B cell (primary cell): Measurements from ENCODE around the gene ZEB2. TPM values are rescaled to one million over a fixed set of nuclear protein-coding genes. Genes with fewer than 3 reads are reported as not detected.

Experiments used
- ATAC-seq: fragments of 200-7000 bp; cut with Tn5 transposase; one replicate; pipeline ENCODE4 v1.10.0; 2021; ENCODE audit warnings: low read depth, mild to moderate bottlenecking, moderate number of reproducible peaks, moderate library complexity
- CTCF ChIA-PET: fragments of 350-600 bp; sonication (Branson Sonifier 250); formaldehyde crosslinking; loops from one replicate; lab custom pipeline; 2021; ENCODE audit warnings: antibody characterized with exemption, inconsistent platforms; lab: Charles Lee
- POLR2A ChIA-PET: fragments of 350-600 bp; sonication (Branson Sonifier 250); formaldehyde crosslinking; loops from one replicate; lab custom pipeline; 2021; ENCODE audit warnings: antibody characterized with exemption; lab: Charles Lee
- DNase-seq: peaks from one replicate; pipeline ENCODE4 v3.0.0; 2013
- H2AFZ ChIP-seq: 2 replicates; pipeline ENCODE4 v1.6.1; 2012; ENCODE audit warnings: mild to moderate bottlenecking, low read depth, low read length; ENCODE audit not compliant: insufficient read depth, poor library complexity, severe bottlenecking
- H3K27ac ChIP-seq, 2 donors: 1 replicate in 1 of 2; 2 replicates in 1 of 2; pipeline ENCODE4 v1.5.1; 2012 to 2013; ENCODE audit warnings: low read length in 2 of 2, mild to moderate bottlenecking in 2 of 2, moderate library complexity in 1 of 2
- H3K27me3 ChIP-seq, 4 experiments: fragments of 200-600 bp in 1 of 4; sonication (generic) in 1 of 4; replicated peaks in 1 of 4; 1 replicate in 2 of 4; 2 replicates in 2 of 4; pipeline versions ENCODE4 v1.6.1 to v1.7.0; 2013 to 2016; ENCODE audit warnings: low read length in 3 of 4, mild to moderate bottlenecking in 2 of 4, mixed read lengths in 1 of 4, moderate library complexity in 1 of 4; ENCODE audit not compliant: insufficient read depth in 4 of 4, control insufficient read depth in 3 of 4; ENCODE audit errors: control extremely low read depth in 1 of 4
- H3K36me3 ChIP-seq, 2 experiments: replicated peaks in 1 of 2; 1 replicate in 1 of 2; 2 replicates in 1 of 2; pipeline versions ENCODE4 v1.6.1 to v1.7.1; 2013; ENCODE audit warnings: low read length in 1 of 2; ENCODE audit not compliant: insufficient read depth in 2 of 2, control insufficient read depth in 1 of 2; ENCODE audit errors: control extremely low read depth in 1 of 2, extremely low read depth in 1 of 2
- H3K4me1 ChIP-seq, 2 donors: fragments of 200-600 bp in 1 of 2; sonication (generic) in 1 of 2; 1 replicate in 1 of 2; 2 replicates in 1 of 2; pipeline versions ENCODE4 v1.5.1 to v1.6.1; 2013 to 2017; ENCODE audit warnings: low read length in 2 of 2; ENCODE audit not compliant: control insufficient read depth in 2 of 2, insufficient read depth in 2 of 2
- H3K4me2 ChIP-seq: replicated peaks from 2 replicates; pipeline ENCODE3; 2012; ENCODE audit warnings: mild to moderate bottlenecking, low read depth, low read length; ENCODE audit not compliant: poor library complexity, severe bottlenecking
- H3K4me3 ChIP-seq, 5 experiments: fragments of 200-600 bp in 1 of 5; sonication (generic) in 1 of 5; 1 replicate in 3 of 5; 2 replicates in 2 of 5; pipeline versions ENCODE4 v1.5.1 to v1.7.0; 2011 to 2016; ENCODE audit warnings: low read length in 4 of 5, mild to moderate bottlenecking in 4 of 5, low read depth in 2 of 5, control low read depth in 1 of 5, moderate library complexity in 1 of 5; ENCODE audit not compliant: insufficient read depth in 1 of 5; ENCODE audit errors: control extremely low read depth in 1 of 5, extremely low read depth in 1 of 5
- H3K79me2 ChIP-seq: fragments of 200-600 bp; sonication (generic); one replicate; pipeline ENCODE4 v1.6.0; 2016; ENCODE audit warnings: low read length; ENCODE audit not compliant: control insufficient read depth, insufficient read depth
- H3K9ac ChIP-seq: fragments of 200-600 bp; sonication (generic); 2 replicates; pipeline ENCODE4 v1.6.1; 2017; ENCODE audit warnings: mild to moderate bottlenecking, low read length, moderate library complexity
- H3K9me3 ChIP-seq, 3 donors: one replicate each; pipeline versions ENCODE4 v1.6.1 to v1.7.1; 2013; ENCODE audit warnings: low read length in 2 of 3; ENCODE audit not compliant: control insufficient read depth in 2 of 3, insufficient read depth in 1 of 3; ENCODE audit errors: control extremely low read depth in 1 of 3
- H4K20me1 ChIP-seq: 2 replicates; pipeline ENCODE4 v1.6.0; 2012; ENCODE audit warnings: mild to moderate bottlenecking, low read length; ENCODE audit not compliant: insufficient read depth, control insufficient read depth, poor library complexity, severe bottlenecking
- H3K27ac Mint-ChIP-seq: one replicate; pipeline ENCODE4 v1.8.0; 2021; ENCODE audit warnings: mixed read lengths
- H3K27me3 Mint-ChIP-seq: one replicate; pipeline ENCODE4 v1.8.0; 2021; ENCODE audit warnings: mixed read lengths
- H3K4me1 Mint-ChIP-seq: one replicate; pipeline ENCODE4 v1.8.0; 2021; ENCODE audit warnings: mixed read lengths
- H3K4me3 Mint-ChIP-seq: one replicate; pipeline ENCODE4 v1.8.0; 2021; ENCODE audit warnings: mixed read lengths
- H3K9me3 Mint-ChIP-seq: one replicate; pipeline ENCODE4 v1.8.0; 2022; ENCODE audit warnings: mixed read lengths; ENCODE audit not compliant: insufficient read depth
- CTCF ChIP-seq: fragments of 200-600 bp; IDR thresholded peaks from one replicate; pipeline ENCODE4 v1.8.0; 2022; ENCODE audit warnings: antibody characterized with exemption, mild to moderate bottlenecking
- EZH2 ChIP-seq: IDR thresholded peaks from 2 replicates; pipeline ENCODE4 v1.6.1; 2012; ENCODE audit warnings: borderline replicate concordance, low read depth, mild to moderate bottlenecking, moderate library complexity, low read length; ENCODE audit not compliant: insufficient read depth, poor library complexity, severe bottlenecking
- WGBS: methylation state at CpG from one replicate; pipeline ENCODE4 v1.1.5; 2013; ENCODE audit warnings: missing lambda C conversion rate; ENCODE audit not compliant: insufficient coverage; 5-methylcytosine and 5-hydroxymethylcytosine counted together
- intact Hi-C: fragments of 100-400 bp; cut with micrococcal nuclease; formaldehyde crosslinking; loops from one replicate; pipeline ENCODE4 v1.10.0; 2022
- polyA plus RNA-seq: library from polyadenylated mRNA; depleted of rRNA; stranded (reverse); fragments of >200 nt; gene quantifications from 2 replicates; pipeline ENCODE4 v1.2.3, GENCODE V29; 2012
- total RNA-seq, 2 donors: library from RNA; stranded (reverse); fragments of 120-200 nt in 1 of 2; gene quantifications; 1 replicate in 1 of 2; 2 replicates in 1 of 2; pipeline versions ENCODE4 v1.2.3 to v1.2.4, GENCODE V29; 2013 to 2022

Gene ZEB2
- total and polyA plus RNA-seq, 2 donors (not counting 1 experiment from before 2014, with no cell fraction given), result 56.3 to 217 TPM

GRCh38 chr2:144477281-144477956 lies 42.5 kb downstream of the ZEB2 start:
- Mint-ChIP-seq H3K4me3 (peak overlapping the region; percentile 21), H3K9me3 (no peaks in the 10 kb centered on the region), H3K4me1 (peaks cover 68% of the 10 kb centered on the region), H3K27ac (no peak overlapping the region), H3K27me3 (no peaks in the 10 kb centered on the region)
- Histone ChIP-seq H4K20me1 (peaks cover 86% of the 10 kb centered on the region), H2AFZ (no peak overlapping the region), H3K9me3 (no peaks in the 10 kb centered on the region), H3K36me3 (peaks cover 6 to 25% of the 10 kb centered on the region in 2 experiments), H3K4me1 (peaks cover 36 to 45% of the 10 kb centered on the region in 2 donors), H3K79me2 (peaks cover 90% of the 10 kb centered on the region), H3K27ac (peak overlapping the region in 1 of 2 donors; percentile 20), H3K4me2 (no peak overlapping the region), H3K9ac (no peak overlapping the region), H3K4me3 (no peak overlapping the region), H3K27me3 (no peaks in the 10 kb centered on the region)
- ATAC-seq (no peak), DNase-seq (no peak)
- CTCF ChIA-PET, result interaction anchor here (0.5 to 1.6 kb wide), 4 partner anchors 28 to 234 kb away, joined by 3 to 6 read pairs (median 4); no protein-coding TSS in a partner anchor
- POLR2A ChIA-PET, result no interaction called here
- no peak for TF ChIP-seq EZH2
- no peak for TF ChIP-seq CTCF
- intact Hi-C loops, result no loop called here
- WGBS, result no CpG with 5 or more reads among the region's 4 CpGs

- Mint-ChIP-seq H3K27me3 (no peaks in the 10 kb centered on the region), H3K9me3 (no peaks in the 10 kb centered on the region), H3K4me3 (no peak overlapping the region), H3K4me1 (peaks cover 60% of the 10 kb centered on the region), H3K27ac (no peak overlapping the region)
- Histone ChIP-seq H3K4me2 (no peak overlapping the region), H3K9ac (no peak overlapping the region), H3K27me3 (no peaks in the 10 kb centered on the region), H3K9me3 (no peaks in the 10 kb centered on the region), H3K4me1 (peaks cover 44 to 47% of the 10 kb centered on the region in 2 donors), H3K79me2 (peaks cover 90% of the 10 kb centered on the region), H3K36me3 (peaks cover 6 to 26% of the 10 kb centered on the region in 2 experiments), H4K20me1 (peaks cover 85% of the 10 kb centered on the region), H2AFZ (no peak overlapping the region), H3K4me3 (no peak overlapping the region), H3K27ac (peak overlapping the region in 1 of 2 donors; percentile 11)
- intact Hi-C loops, result no loop called here
- no peak for TF ChIP-seq CTCF
- no peak for TF ChIP-seq EZH2
- ChIA-PET POLR2A (no interaction called here), CTCF (interaction anchor here (0.8 to 1.6 kb wide), 3 partner anchors 10 to 32 kb away, joined by 3 to 6 read pairs (median 4); no protein-coding TSS in a partner anchor)
- no CpG with 5 or more reads among the region's 1 CpG for WGBS
- DNase-seq, result no peak
- no peak for ATAC-seq
These were observed 43.2 kb downstream of the ZEB2 start for GRCh38 chr2:144476682-144477081.
